Measurements from ENCODE around the gene BCAT1. TPM values are rescaled to one million over a fixed set of nuclear protein-coding genes. Genes with fewer than 3 reads are reported as not detected.

Gene BCAT1
- total and polyA plus RNA-seq, 2 experiments from 2014 or later = 53.6 to 181 TPM

DNA sequence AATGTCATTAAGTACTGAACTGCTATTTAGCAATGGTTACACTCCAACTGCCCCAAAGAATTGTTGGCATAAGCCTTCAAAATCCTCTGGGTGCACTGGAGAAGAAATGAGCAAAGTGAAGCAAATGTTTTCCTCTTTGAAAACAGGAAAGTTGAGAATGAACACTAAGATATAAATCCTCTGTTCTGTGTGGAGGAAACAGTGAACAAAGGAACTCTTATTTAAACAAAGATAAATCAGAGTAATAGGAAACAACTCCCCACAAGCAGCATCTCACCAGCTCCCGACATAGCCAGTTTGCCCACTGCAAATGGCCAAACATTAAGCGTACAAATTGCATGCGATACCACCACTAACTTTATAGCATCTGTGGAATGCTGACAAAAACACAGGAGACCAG, 54.0 kb downstream of the BCAT1 start:
- Histone ChIP-seq H3K4me2 (no peak overlapping the region), H3K36me3 (ENCODE audit: insufficient read depth) (peaks cover 6% of the 10 kb centered on the region; the same call in 1 of the 2 replicates), H3K27me3 (ENCODE audit: insufficient read depth) (no peaks in the 10 kb centered on the region), H4K20me1 (replicated peaks; ENCODE audit: insufficient read depth) (peaks cover 12% of the 10 kb centered on the region), H3K4me1 (ENCODE audit: insufficient read depth) (0 out of 2 replicates have a peak, but pooled peaks cover 6% of the 10 kb centered on the region), H3K9me2 (ENCODE audit: insufficient read depth) (no peaks in the 10 kb centered on the region), H3K79me2 (replicated peaks; ENCODE audit: insufficient read depth) (peaks cover 75% of the 10 kb centered on the region), H3K4me3 (no peak overlapping the region), H3K27ac (ENCODE audit: low read depth) (no peak overlapping the region), H2AFZ (no peak overlapping the region), H3F3A (replicated peaks; ENCODE audit: low read depth) (no peaks in the 10 kb centered on the region)
- Mint-ChIP-seq H3K27me3 (ENCODE audit: insufficient read depth, low read depth, poor library complexity) (no peaks in the 10 kb centered on the region), H3K36me3 (ENCODE audit: low read depth) (peaks cover 74% of the 10 kb centered on the region), H3K4me3 (no peak overlapping the region), H3K27ac (no peak overlapping the region), H3K9me3 (no peaks in the 10 kb centered on the region), H3K4me1 (peaks cover 4% of the 10 kb centered on the region; the same call in 1 of the 3 replicates)
- no peak for DNase-seq (ENCODE audit: low spot score)
- TF ChIP-seq ZNF114 (CRISPR knock-in tag; IDR thresholded peaks at IDR 0.05) (no peak), POLR2AphosphoS5 (IDR thresholded peaks at IDR 0.05; ENCODE audit: low read depth) (no peak)
- ATAC-seq = no peak

DNA sequence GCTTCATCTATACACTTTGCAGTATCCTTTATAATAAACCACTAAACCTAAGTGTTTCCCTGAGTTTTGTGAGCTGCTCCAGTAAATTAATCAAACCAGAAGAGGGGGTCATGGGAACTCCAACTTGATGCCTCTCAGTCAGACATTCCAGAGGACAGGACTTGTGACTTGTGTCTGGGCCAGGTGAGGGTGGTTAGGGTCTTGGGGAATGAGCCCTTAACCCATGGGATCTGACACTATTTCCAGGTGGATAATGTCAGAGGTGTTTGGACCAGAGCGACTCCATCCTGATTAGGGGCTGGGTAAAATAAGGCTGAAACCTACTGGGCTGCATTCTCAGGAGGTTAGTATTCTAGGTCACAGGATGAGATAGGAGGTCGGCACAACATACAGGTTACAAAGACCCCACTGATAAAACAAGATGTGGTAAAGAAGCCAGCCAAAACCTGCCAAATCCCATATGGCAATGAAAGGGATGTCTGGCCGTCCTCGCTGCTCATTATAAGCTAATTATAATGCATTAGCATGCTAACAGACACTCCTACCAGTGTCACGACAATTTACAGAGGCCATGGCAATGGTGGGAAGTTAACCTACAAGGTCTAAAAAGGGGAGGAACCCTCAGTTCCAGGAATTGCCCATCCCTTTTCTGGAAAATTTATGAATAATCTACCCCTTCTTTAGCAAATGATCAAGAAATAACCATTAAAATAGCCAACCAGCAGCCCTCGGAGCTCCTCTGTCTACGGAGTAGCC, 58.7 kb downstream of the BCAT1 start:
- Mint-ChIP-seq H3K27ac (no peak overlapping the region), H3K36me3 (ENCODE audit: low read depth) (peaks cover 74% of the 10 kb centered on the region), H3K27me3 (ENCODE audit: insufficient read depth, low read depth, poor library complexity) (peaks cover 2% of the 10 kb centered on the region), H3K4me1 (peaks cover 12% of the 10 kb centered on the region; the same call in 2 of the 3 replicates), H3K9me3 (no peaks in the 10 kb centered on the region), H3K4me3 (no peak overlapping the region)
- DNase-seq (ENCODE audit: low spot score) (no peak), ATAC-seq (no peak)
- H3K27ac ChIP-seq (ENCODE audit: low read depth) = no peak overlapping the region
- no peaks in the 10 kb centered on the region for H3F3A ChIP-seq (replicated peaks; ENCODE audit: low read depth)
- no peaks in the 10 kb centered on the region for H3K27me3 ChIP-seq (ENCODE audit: insufficient read depth)
- H3K4me1 ChIP-seq (ENCODE audit: insufficient read depth) = peaks cover 8% of the 10 kb centered on the region; the same call in 1 of the 2 replicates
- no peak overlapping the region for H2AFZ ChIP-seq
- no peak overlapping the region for H3K4me2 ChIP-seq
- 0 out of 2 replicates have a peak, but pooled peaks cover 4% of the 10 kb centered on the region for H3K9me2 ChIP-seq (ENCODE audit: insufficient read depth)
- H3K4me3 ChIP-seq = no peak overlapping the region
- peaks cover 6% of the 10 kb centered on the region; the same call in 1 of the 2 replicates for H3K36me3 ChIP-seq (ENCODE audit: insufficient read depth)
- peaks cover 9% of the 10 kb centered on the region for H4K20me1 ChIP-seq (replicated peaks; ENCODE audit: insufficient read depth)
- peaks cover 67% of the 10 kb centered on the region for H3K79me2 ChIP-seq (replicated peaks; ENCODE audit: insufficient read depth)
- TF ChIP-seq ZNF331 (CRISPR knock-in tag; IDR thresholded peaks at IDR 0.05; ENCODE audit: low read depth) (no peak), EZH2 (IDR thresholded peaks at IDR 0.05; ENCODE audit: low read depth, unreplicated experiment) (no peak), JUNB (IDR thresholded peaks at IDR 0.05; ENCODE audit: unreplicated experiment) (no peak), ZNF462 (CRISPR knock-in tag; IDR thresholded peaks at IDR 0.05) (no peak), NANOG (IDR thresholded peaks at IDR 0.05; ENCODE audit: borderline replicate concordance) (no peak), ZNF114 (CRISPR knock-in tag; IDR thresholded peaks at IDR 0.05) (no peak), CREB1 (CRISPR knock-in tag; IDR thresholded peaks at IDR 0.05; ENCODE audit: low read depth) (no peak)
- TF ChIP-seq, protein P1, sequence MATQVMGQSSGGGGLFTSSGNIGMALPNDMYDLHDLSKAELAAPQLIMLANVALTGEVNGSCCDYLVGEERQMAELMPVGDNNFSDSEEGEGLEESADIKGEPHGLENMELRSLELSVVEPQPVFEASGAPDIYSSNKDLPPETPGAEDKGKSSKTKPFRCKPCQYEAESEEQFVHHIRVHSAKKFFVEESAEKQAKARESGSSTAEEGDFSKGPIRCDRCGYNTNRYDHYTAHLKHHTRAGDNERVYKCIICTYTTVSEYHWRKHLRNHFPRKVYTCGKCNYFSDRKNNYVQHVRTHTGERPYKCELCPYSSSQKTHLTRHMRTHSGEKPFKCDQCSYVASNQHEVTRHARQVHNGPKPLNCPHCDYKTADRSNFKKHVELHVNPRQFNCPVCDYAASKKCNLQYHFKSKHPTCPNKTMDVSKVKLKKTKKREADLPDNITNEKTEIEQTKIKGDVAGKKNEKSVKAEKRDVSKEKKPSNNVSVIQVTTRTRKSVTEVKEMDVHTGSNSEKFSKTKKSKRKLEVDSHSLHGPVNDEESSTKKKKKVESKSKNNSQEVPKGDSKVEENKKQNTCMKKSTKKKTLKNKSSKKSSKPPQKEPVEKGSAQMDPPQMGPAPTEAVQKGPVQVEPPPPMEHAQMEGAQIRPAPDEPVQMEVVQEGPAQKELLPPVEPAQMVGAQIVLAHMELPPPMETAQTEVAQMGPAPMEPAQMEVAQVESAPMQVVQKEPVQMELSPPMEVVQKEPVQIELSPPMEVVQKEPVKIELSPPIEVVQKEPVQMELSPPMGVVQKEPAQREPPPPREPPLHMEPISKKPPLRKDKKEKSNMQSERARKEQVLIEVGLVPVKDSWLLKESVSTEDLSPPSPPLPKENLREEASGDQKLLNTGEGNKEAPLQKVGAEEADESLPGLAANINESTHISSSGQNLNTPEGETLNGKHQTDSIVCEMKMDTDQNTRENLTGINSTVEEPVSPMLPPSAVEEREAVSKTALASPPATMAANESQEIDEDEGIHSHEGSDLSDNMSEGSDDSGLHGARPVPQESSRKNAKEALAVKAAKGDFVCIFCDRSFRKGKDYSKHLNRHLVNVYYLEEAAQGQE (IDR thresholded peaks at IDR 0.05; ENCODE audit: unreplicated experiment) = no peak
- TF ChIP-seq, protein P2, sequence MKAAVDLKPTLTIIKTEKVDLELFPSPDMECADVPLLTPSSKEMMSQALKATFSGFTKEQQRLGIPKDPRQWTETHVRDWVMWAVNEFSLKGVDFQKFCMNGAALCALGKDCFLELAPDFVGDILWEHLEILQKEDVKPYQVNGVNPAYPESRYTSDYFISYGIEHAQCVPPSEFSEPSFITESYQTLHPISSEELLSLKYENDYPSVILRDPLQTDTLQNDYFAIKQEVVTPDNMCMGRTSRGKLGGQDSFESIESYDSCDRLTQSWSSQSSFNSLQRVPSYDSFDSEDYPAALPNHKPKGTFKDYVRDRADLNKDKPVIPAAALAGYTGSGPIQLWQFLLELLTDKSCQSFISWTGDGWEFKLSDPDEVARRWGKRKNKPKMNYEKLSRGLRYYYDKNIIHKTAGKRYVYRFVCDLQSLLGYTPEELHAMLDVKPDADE (IDR thresholded peaks at IDR 0.05) = no peak
